ENCODE data around the gene COX19. TPM values are rescaled to one million over a fixed set of nuclear protein-coding genes. Genes with fewer than 3 reads are reported as not detected.

Gene COX19
- total RNA-seq, 1 experiment from 2014 or later: 14.0 TPM

GRCh38 chr7:921581-922333, 53.6 kb downstream of the COX19 start:
- DNase-seq (ENCODE audit: low read depth, low spot score): no peak
- Histone ChIP-seq H3K36me3 (ENCODE audit: control insufficient read depth in 1 of 2, insufficient read depth in 2 of 2, low read length in 2 of 2) (no peaks in the 10 kb centered on the region), H3K79me2 (ENCODE audit: insufficient read depth, low read length) (no peaks in the 10 kb centered on the region), H2AFZ (ENCODE audit: low read depth, low read length, poor library complexity, severe bottlenecking) (no peak overlapping the region), H3K9me3 (ENCODE audit: control insufficient read depth in 1 of 2, insufficient read depth in 1 of 2, low read depth in 1 of 2, low read length in 2 of 2) (no peaks in the 10 kb centered on the region), H3K9ac (ENCODE audit: low read length) (no peak overlapping the region), H3K4me3 (replicated peaks in 1 of 2; ENCODE audit: low read depth in 1 of 2, low read length in 2 of 2) (no peak overlapping the region), H3K27ac (ENCODE audit: low read depth, low read length) (no peak overlapping the region), H3K4me1 (ENCODE audit: control insufficient read depth in 1 of 2, insufficient read depth in 2 of 2, low read length in 2 of 2) (peaks cover 0 to 13% of the 10 kb centered on the region in 2 experiments; a peak in 2 of 4 replicates), H3K9me2 (ENCODE audit: insufficient read depth) (no peaks in the 10 kb centered on the region), H3K27me3 (ENCODE audit: insufficient read depth, low read length) (no peaks in the 10 kb centered on the region), H4K20me1 (ENCODE audit: insufficient read depth) (no peaks in the 10 kb centered on the region), H3K4me2 (ENCODE audit: low read length) (no peak overlapping the region)
- ATAC-seq: no peak
- intact Hi-C loops (cut with micrococcal nuclease): no loop called here
- ChIA-PET CTCF (no interaction called here), POLR2A (no interaction called here), RAD21 (ENCODE audit: low non-redundant PET in 1 of 2, low total read pairs in 2 of 2, uncharacterized antibody in 2 of 2, unreplicated experiment in 2 of 2) (no interaction called here)
- no TSS peak for BruUV-seq (replicated peaks)
- TF ChIP-seq ZFX (IDR thresholded peaks at IDR 0.05): no peak
- no peak for TF ChIP-seq YY1 (IDR thresholded peaks at IDR 0.05; ENCODE audit: extremely low read depth, insufficient replicate concordance, low read depth, low read length)
- TF ChIP-seq JUND (IDR thresholded peaks at IDR 0.05): no peak

DNA sequence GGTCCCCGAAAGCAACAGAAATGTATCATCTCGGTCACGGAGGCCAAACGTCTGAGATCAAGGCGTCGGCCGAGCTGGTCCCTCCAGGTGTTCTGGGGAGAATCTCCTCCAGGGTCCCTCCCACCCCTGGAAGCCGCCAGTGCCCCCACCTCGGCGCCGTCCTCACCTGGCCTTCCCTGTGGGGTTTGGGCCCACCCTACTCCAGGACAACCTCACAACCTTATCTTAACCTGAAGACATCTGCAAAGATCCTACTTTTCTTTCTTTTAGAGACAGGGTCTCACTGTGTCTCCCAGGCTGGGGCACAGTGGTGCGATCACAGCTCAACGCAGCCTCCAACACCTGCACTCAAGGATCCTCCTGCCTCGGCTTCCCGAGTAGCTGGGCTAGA, 54.3 kb downstream of the COX19 start:
- H3K27me3 ChIP-seq (ENCODE audit: insufficient read depth, low read length): no peaks in the 10 kb centered on the region
- no peaks in the 10 kb centered on the region for H3K9me3 ChIP-seq (ENCODE audit: control insufficient read depth in 1 of 2, insufficient read depth in 1 of 2, low read depth in 1 of 2, low read length in 2 of 2)
- CTCF ChIA-PET: no interaction called here
- ATAC-seq: no peak
- RAD21 ChIA-PET (ENCODE audit: low non-redundant PET in 1 of 2, low total read pairs in 2 of 2, uncharacterized antibody in 2 of 2, unreplicated experiment in 2 of 2): no interaction called here
- peaks cover 0 to 13% of the 10 kb centered on the region in 2 experiments; a peak in 2 of 4 replicates for H3K4me1 ChIP-seq (ENCODE audit: control insufficient read depth in 1 of 2, insufficient read depth in 2 of 2, low read length in 2 of 2)
- no peak for DNase-seq (ENCODE audit: low read depth, low spot score)
- H3K27ac ChIP-seq (ENCODE audit: low read depth, low read length): no peak overlapping the region
- no peak overlapping the region for H3K4me2 ChIP-seq (ENCODE audit: low read length)
- intact Hi-C loops (cut with micrococcal nuclease): no loop called here
- H3K9me2 ChIP-seq (ENCODE audit: insufficient read depth): no peaks in the 10 kb centered on the region
- no TSS peak for BruUV-seq (replicated peaks)
- no peak overlapping the region for H3K4me3 ChIP-seq (replicated peaks in 1 of 2; ENCODE audit: low read depth in 1 of 2, low read length in 2 of 2)
- POLR2A ChIA-PET: no interaction called here
- H4K20me1 ChIP-seq (ENCODE audit: insufficient read depth): no peaks in the 10 kb centered on the region
- H2AFZ ChIP-seq (ENCODE audit: low read depth, low read length, poor library complexity, severe bottlenecking): no peak overlapping the region
- H3K9ac ChIP-seq (ENCODE audit: low read length): no peak overlapping the region
- no peaks in the 10 kb centered on the region for H3K36me3 ChIP-seq (ENCODE audit: control insufficient read depth in 1 of 2, insufficient read depth in 2 of 2, low read length in 2 of 2)
- no peaks in the 10 kb centered on the region for H3K79me2 ChIP-seq (ENCODE audit: insufficient read depth, low read length)
- TF ChIP-seq ZBTB33 (IDR thresholded peaks at IDR 0.05; ENCODE audit: extremely low read depth, insufficient replicate concordance, low read length) (no peak), ELF1 (IDR thresholded peaks at IDR 0.05; ENCODE audit: borderline replicate concordance, low read depth) (no peak), MAX (IDR thresholded peaks at IDR 0.05) (no peak), POLR2AphosphoS5 (IDR thresholded peaks at IDR 0.05; ENCODE audit: low read depth, low read length) (no peak), ZNF274 (IDR thresholded peaks at IDR 0.05; ENCODE audit: low read depth, low read length) (no peak), RAD21 (IDR thresholded peaks at IDR 0.05; ENCODE audit: low read depth) (no peak), EZH2 (IDR thresholded peaks at IDR 0.05) (no peak), ZFX (IDR thresholded peaks at IDR 0.05) (no peak), EZH2phosphoT487 (IDR thresholded peaks at IDR 0.05; ENCODE audit: borderline replicate concordance) (no peak), SRF (IDR thresholded peaks at IDR 0.05; ENCODE audit: low read depth) (no peak), EGR1 (IDR thresholded peaks at IDR 0.05; ENCODE audit: low read depth) (no peak), JUND (IDR thresholded peaks at IDR 0.05) (no peak), FOSL1 (IDR thresholded peaks at IDR 0.05; ENCODE audit: low read depth) (no peak), CBX3 (IDR thresholded peaks at IDR 0.05; ENCODE audit: low read depth) (no peak), TCF7L2 (IDR thresholded peaks at IDR 0.05; ENCODE audit: borderline replicate concordance, extremely low read depth, insufficient read depth, insufficient read length) (no peak)
- TF ChIP-seq, protein P1, sequence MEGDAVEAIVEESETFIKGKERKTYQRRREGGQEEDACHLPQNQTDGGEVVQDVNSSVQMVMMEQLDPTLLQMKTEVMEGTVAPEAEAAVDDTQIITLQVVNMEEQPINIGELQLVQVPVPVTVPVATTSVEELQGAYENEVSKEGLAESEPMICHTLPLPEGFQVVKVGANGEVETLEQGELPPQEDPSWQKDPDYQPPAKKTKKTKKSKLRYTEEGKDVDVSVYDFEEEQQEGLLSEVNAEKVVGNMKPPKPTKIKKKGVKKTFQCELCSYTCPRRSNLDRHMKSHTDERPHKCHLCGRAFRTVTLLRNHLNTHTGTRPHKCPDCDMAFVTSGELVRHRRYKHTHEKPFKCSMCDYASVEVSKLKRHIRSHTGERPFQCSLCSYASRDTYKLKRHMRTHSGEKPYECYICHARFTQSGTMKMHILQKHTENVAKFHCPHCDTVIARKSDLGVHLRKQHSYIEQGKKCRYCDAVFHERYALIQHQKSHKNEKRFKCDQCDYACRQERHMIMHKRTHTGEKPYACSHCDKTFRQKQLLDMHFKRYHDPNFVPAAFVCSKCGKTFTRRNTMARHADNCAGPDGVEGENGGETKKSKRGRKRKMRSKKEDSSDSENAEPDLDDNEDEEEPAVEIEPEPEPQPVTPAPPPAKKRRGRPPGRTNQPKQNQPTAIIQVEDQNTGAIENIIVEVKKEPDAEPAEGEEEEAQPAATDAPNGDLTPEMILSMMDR (IDR thresholded peaks at IDR 0.05 in 2 of 3, conservative IDR thresholded peaks at IDR 0.05 in 1 of 3; ENCODE audit: borderline replicate concordance in 1 of 3, insufficient read depth in 1 of 3, low read depth in 2 of 3, low read length in 2 of 3): no peak

Data from HCT116 (cell line).